Measurements from ENCODE around the gene ZNF358.

The ZNF358 gene

DNA sequence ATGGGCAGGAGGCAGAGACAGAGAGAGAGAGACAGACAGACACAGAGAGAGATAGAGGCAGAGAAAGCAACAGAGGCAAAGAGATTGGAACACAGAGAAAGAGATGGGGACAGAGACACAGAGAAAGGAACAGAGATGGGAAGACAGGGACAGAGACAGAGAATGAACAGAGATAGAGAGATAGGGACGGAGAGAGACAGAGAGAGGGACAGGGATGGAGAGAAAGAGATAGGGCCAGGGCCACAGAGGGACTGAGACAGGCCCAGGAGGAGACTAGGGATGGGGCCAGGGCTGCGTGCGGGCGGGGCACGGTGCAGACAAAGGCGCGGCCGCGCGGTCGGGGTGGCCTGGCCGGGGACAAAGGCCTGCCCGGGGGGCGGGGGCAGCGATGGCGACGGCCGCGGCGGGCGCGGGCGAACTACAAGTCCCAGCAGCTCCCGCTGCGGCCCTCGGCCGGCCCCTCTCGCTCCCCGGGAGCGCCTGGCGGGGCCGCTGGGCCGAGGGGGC, at the start of gene ZNF358:
Gene ZNF358, plus strand, starts transcription at position 459 of the 507 bp plus-strand sequence. CDS start 3,140 bp downstream, outside the sequence.
- DNase-seq = peak; percentile 8

GRCh38 chr19:7467009-7467989, 48.6 kb upstream of the ZNF358 start:
- DNase-seq = no peak

DNA sequence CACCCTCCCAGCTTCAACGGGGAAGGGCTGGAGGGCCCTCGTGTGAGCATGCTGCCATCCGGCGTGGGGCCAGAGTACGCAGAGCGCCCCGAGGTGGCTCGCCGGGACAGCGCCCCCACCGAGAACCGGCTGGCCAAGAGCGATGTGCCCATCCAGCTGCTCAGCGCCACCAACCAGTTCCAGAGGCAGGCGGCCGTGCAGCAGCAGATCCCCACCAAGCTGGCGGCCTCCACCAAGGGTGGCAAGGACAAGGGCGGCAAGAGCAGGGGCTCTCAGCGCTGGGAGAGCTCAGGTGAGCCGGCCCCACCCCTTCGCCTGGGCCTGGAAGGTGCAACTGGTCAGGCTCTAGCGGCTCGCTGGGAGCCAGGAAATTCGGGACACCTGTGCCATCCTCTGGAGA, 47.1 kb upstream of the ZNF358 start:
- DNase-seq = no peak

GRCh38 chr19:7469669-7470285, 46.1 kb upstream of the ZNF358 start:
- DNase-seq = no peak

DNA sequence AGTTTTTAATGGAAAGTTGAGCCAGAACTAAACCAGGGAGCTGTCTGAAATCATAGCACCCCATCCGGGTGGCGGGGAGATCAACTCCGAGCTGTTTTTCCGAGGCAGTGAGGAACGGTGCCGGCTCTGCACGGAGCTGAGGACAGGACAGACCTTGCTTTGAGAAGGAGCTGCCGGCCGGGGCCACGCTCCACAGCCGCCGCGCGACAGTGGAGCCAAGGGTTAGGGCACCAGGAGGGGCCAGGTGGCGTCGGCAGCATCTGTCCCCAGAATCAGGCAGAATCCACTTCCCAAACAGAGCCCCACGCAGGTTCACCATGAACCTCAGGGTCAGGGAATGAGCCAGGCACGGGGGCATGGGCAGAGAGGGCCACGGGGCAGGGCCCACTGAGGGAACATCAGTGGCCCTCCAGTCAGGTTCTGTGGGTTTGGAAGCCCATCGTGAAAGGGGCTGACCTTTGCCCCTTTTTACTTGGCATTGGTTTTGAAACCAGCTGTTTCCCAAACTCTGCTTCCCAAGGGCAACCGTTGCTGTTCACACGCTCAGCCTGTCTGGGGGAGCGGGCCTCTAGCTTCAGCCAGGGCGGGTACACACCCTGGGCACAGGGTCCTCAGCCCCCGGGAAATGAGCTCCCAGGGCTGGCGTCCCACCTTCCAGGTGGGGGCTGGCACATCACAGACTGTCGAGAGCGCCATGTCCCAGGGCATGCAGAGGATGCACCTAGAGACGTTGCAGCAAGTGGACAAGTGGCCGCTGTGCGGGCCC, 45.2 kb upstream of the ZNF358 start:
- no peak for DNase-seq

DNA sequence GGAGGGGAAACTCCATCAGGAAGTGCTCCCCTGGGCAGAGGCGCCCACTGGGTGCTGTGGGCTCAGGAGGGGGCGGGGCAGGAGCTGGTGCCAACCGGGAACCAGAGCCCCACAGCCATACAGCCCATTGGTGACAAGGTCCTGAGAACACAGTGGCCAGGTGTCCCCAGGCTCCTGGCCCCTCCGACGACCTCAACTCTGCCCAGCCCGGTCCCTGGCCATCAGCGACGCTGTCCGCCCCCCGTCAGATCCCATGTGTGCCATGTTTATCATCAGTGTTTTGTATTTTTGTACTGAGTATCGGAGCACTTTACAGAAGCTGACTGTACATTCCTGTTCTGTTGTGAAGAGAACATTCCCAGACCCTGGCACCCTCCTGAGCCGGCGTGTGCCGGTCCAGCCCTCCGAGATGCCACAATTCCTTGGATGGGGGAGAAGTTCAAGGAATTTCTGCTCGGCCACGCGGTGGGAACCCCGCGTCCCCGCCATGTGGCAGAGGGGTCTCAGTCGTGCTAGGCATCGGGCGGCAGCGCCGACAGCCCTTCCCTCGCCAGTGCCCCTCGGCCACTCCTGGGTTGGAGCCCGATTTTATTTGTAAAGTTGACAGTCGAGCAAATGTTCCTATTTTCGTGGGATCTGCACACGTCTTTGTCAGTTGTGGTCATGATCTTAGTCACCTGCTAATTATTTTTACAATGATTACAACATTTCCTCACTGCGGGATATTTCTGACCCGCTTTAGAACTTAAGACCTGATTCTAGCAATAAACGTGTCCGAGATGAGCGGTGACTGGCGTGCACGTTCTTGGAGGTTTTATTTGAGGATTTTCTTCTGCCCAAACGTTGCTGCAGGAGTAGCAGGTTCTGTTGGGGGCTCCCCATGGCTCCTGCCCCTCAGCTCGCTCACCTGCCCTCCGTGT, 43.9 kb upstream of the ZNF358 start:
- DNase-seq = no peak

GRCh38 chr19:7475665-7476064, 40.2 kb upstream of the ZNF358 start:
- no peak for DNase-seq

GRCh38 chr19:7476241-7476640, 39.7 kb upstream of the ZNF358 start:
- DNase-seq = no peak

GRCh38 chr19:7476777-7477494, 39.0 kb upstream of the ZNF358 start:
- DNase-seq = no peak

- no peak for DNase-seq
Observed at GRCh38 chr19:7477758-7478157, 38.1 kb upstream of the ZNF358 start.

- no peak for DNase-seq
Observed at GRCh38 chr19:7478173-7478842, 37.6 kb upstream of the ZNF358 start.

GRCh38 chr19:7478843-7479227, 37.1 kb upstream of the ZNF358 start:
- DNase-seq = no peak

- no peak for DNase-seq
Observed at GRCh38 chr19:7480222-7480969, 35.5 kb upstream of the ZNF358 start.

DNA sequence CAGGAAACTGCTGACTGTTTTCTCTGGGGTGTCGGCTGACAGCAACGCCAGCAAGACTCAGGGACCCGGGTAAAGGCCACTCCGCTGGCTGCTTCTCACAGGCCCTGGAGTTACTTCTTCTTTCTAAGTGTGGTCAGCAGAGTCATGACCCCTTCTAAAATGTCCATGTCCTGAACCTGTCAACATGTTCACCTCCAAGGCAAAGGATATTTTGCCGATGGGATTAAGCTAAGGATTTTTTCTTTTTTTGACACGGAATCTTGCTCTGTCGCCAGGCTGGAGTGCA, 35.0 kb upstream of the ZNF358 start:
- DNase-seq = no peak

DNA sequence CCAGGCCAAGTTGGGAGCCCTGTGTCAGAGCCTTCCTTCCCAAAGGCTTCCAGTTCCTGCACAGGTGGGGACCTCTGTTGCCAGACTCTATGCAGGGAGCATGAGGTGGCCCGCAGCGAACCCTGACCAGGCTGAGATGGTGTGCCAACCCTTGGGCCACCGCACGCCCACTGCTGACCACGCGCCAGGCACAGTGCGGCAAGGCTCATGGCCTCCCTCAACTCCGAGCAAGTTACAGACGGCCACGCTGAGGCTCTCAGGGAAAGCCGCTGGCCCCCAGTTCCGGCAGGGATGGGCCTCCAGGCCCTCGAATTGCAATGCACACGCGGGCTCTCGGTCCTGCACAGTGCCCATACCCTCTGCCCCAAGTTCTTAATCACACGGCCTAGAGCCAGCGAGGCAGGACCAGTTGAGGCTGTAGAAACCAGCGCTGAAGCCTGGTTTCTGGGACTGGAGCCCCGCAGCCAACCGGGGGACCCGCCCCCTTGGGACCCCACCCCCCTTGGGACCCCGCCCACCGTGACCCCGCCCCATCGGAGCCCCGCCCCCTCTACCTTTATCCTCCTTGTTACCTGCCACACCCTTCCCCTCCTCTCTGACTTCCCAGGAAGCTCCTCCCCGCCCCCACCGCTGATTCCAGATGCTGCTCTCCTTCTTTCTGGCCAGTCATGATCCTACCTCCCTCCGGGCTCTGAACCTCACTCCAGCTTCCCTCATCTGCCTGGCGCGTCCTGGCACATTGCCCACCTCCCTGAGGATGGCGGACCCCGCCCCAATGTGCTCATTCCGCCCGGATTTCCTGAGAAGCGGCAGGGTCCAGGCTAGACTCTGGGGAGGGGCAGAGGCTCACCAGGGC, 33.1 kb upstream of the ZNF358 start:
- no peak for DNase-seq

DNA sequence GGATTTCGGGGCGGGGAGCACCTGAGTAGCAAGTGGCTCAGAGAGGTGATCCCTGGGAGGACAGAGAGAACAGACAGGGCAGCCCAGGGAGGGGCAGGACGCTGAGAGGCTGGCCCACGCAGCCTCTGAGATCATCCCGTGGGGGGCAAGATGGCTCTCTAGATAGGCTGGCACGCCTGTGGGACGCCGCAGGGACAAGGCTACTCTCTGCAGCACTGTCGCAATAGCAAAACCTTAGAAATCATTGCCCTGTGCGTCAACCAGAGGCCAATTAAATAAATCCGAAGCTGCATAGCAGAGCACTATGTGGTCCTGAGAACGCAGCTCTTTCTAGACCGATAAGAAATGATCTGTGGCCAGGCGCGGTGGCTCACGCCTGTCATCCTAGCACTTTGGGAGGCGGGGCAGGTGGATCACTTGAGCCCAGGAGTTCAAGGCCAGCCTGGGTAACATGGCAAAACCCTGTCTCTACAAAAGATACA, 32.1 kb upstream of the ZNF358 start:
- no peak for DNase-seq

DNA sequence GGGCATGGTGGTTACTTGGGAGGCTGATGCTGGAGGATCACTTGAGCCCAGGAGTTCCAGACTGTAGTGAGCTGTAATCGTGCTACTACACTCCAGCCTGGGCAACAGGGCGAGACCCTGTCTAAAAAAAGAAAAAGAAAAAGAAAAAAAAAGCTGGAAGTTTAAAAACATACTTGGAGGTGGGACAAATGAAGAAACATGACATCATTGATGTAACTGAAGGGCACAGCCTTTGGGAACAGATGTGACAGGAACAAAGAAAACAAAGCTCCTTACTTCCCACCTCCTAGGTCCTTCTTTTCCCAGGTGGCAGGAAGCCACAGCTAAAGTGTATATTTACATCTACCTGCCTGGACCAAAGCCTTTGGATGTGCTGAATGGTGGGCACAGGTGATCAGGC, 29.0 kb upstream of the ZNF358 start:
- no peak for DNase-seq

DNA sequence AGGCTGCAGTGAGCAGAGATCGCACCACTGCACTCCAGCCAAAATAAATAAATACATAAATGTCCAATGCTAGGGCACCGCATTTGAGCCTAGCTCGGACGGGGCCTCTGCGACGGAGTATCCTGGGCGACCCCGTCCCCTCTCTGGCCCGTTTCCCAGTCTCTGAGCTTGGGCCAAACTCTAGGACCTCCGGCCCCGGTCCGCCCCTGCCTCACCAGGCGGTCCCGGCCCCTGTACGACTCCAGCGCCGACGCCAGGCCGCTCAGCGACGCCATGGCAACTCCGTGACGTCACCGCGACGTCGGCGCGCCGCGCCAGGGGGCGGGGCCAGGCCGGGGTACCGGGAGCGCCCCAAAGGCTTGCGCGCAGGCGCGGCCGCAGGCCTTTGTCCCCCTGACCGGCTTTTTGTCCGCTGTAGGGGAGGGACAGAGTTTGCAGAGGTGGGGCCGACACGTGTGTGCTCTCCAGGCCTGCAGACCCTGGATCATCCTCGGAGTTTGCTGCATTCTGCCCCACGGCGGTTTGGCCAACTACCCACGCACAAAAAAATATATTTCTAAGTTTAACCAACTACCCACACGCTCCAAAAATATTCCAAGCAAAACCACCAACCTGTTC, 27.1 kb upstream of the ZNF358 start, which contains the start of gene PEX11G:
Gene PEX11G, minus strand, starts transcription at position 300 of the 618 bp plus-strand sequence. Its CDS starts 25 bp downstream, at position 275.
- DNase-seq = peak; percentile 80

All from T1000 (cell line).